ENCODE data around the gene KSR1. TPM values are rescaled to one million over a fixed set of nuclear protein-coding genes. Genes with fewer than 3 reads are reported as not detected.

The KSR1 gene
- total RNA-seq, 1 donor from 2014 or later, result 49.7 TPM

DNA sequence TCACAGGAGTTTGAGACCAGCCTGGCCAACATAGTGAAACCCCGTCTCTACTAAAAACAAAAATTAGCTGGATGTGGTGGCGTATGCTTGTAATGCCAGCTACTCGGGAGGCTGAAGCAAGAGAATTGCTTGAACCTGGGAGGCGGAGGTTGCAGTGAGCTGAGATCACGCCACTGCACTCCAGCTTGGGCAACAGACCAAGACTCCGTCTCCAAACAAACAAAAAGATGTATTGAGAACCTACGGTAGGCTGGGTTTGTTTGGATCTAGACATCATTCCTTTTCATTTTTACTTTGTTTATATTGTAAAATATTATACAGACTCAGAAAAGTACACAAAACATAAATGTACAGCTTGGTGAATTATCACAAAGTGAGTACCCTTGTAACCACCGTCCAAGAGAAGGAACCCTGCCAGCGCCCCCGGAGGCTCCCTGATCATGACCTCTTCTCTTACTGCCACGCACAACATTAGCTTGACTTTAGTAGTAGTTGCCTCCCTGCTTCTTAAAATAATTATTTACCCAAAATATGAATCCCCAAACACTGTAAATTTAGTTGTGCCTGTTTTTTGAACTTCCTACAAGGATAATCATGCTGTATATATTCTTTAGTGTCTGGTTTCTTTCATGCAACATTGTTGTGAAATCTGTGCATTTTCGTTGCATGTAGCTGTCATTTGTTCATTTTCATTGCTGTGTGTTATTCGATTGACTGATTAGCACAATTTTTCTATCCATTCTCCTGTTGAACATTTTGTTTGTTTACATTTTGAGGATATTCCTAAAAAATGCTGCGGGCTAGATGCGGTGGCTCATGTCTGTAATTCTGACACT is 56.5 kb downstream of the KSR1 start:
- no peak for DNase-seq (ENCODE audit: extremely low read depth, low read depth, low spot score)

DNA sequence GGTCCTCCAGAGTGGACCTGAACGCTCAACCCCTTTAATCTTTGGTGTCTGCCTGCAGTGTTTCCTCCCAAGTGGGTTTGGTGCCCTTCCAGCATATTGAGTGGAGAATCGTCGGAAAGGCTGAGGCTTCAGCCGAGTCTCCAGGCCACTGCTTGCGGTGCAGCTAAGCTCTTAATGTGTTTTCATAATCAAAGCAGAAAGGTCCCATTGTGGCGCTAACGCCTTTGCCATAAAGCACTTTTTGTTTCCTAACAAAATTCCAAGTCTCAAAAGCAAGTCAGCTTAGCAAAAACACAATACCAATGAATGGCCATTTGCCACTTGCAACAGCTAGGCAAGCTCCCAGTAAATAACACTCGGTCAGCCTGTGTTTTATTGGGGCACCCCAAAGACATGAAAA is 57.6 kb downstream of the KSR1 start:
- DNase-seq (ENCODE audit: extremely low read depth, low read depth, low spot score), result no peak

DNA sequence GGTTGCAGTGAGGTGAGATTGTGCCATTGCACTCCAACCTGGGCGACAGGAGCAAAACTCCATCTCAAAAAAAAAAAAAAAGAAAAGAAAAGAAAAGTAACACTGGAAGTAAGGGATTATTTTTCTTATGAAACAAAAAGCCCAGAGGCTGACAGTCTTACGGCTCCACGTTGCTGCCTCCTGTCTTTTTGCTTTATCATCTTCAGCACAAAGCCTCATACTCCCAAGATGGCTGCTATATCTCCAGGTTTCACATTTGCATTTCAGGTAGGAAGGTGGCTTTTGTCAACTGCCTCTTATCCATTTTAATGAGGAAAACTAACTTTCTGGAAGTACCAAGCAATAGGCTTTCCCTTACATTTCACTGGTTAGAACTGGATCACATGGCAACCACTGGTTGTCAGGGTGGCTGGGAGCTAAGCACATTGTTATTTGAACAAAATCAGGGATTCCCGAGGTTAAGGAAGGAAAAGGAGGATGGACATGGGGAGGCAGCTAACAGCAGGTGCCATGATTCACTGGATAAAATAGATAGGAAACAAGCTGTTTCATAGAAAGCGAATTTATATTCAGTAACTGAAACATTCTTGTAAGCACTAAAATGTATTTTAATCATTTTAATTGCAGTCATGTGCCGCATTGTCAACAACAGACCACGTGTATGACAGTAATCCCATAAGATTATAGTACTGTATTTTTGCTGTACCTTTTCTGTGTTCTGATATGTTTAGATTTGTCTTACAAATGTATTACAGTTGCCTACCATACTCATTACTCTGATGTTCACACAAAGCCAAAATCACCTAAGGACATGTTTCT is 58.6 kb downstream of the KSR1 start:
- no peak for DNase-seq (ENCODE audit: extremely low read depth, low read depth, low spot score)

DNA sequence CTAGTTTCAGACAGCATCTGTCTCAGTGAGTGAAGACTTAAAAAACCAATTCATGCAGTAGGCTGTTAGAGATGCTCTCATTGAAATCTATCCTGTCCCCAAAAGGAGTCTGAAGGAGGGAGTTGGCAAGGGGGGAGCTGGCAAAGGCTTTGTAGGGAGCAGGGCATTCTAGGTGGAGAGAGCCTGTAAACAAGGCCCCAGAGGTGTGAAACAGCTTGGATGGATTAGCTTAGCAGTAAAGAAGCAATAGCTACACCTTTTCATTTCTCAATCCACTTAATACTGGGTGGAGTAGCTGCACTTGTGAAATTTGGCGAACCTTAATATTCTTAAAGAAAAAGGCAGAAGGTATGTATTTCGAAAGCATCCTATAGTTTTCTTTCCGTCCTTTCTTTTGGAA is 61.8 kb downstream of the KSR1 start:
- DNase-seq (ENCODE audit: extremely low read depth, low read depth, low spot score), result no peak

DNA sequence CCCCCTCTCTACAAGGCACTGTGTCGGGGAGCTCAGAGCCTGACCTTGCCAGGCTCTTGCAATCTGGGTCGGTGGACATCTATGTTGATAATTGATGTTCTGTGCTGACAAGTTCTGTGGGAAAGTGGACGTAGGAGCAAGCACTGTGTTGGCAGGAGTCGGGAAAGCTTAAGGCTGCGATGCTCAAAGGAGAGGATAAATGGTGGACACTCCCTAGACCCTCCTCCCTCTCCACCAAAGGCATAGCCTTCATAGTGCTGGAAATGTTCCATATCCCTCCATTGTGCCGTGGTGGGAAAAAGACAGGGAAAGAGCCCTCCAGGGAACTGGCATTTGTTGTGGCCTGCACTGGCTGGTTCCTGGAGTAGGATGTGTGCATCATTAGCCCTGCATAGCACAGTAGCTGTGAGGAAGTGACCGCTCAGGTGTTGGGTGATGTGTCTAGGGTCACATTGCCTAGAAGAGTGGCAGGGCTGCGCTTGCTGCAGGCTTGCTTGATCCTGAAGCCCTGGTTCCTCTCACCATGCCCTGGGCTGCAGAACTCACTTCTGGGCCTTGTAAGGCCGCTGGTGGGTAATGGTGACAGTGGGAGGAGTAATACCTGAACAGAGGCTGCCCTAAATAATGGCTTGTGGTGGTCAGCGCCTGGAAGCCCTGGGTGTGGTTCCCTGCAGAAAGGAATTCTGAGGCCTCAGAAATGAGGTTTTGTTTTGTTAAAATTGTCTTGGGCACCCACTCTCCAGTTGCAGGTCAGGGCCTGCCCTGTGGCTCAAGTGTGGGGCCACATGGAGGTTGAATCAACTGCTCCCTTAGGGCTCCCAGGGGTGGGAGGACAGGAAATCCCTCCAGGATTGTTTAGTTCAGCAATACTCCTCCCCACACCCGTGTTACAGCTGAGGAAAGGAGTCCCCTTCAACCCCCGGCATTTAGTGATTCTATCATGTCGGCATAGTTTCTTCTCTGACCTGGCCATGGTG is 62.6 kb downstream of the KSR1 start:
- no peak for DNase-seq (ENCODE audit: extremely low read depth, low read depth, low spot score)

DNA sequence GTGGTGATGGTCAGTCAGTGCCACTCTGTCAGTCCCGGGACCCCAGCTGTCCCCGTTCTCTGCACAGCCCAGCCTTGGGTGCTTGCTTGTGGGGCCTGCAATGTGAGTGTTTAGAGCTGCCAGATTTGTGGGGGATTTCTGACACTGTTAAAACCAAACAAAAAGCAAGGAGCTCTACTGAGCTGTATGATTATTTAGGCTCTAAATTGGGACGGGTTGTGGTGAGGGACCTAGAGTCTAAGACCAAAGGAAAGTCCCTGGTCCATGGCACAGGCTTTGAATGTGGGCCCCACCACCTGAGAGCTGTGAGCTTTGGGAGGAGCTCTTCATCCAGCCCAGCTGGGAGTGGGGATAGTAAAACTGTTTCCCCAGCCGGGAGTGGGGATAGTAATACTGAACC is 63.3 kb downstream of the KSR1 start:
- no peak for DNase-seq (ENCODE audit: extremely low read depth, low read depth, low spot score)

DNA sequence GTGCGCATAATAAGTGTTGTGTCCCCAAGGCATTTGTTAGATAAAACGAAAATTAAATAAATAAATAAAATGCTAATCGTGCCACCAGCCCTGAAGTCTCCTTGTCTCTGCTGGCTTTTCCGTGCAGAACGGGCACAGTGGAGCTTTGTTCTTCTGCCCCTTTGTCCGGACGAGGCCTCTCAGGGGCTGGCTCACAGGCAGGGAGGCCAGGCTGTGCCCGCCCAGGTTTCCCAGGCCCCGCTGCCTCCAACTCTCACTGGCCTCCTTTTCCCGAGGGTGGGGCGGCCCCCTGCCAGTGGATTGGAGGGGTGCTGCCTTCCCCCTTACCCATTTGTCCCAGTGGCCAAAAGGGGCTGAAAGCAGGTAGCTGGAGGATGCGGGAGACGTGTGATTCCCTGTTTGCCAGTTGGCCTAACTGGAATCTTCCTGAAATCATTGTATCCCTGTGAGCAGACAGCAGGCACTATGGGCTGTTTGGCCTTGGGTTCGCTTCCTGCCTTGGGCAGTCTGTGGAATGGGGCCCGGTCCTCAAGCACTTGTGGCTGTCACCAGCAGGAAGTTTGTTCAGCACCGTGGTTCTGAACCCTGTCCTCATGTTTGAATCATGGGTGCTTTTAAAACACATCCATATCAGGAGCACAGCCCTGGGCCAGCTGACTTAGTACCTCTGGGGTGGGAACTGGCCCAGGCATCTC is 64.4 kb downstream of the KSR1 start:
- DNase-seq (ENCODE audit: extremely low read depth, low read depth, low spot score), result no peak

DNA sequence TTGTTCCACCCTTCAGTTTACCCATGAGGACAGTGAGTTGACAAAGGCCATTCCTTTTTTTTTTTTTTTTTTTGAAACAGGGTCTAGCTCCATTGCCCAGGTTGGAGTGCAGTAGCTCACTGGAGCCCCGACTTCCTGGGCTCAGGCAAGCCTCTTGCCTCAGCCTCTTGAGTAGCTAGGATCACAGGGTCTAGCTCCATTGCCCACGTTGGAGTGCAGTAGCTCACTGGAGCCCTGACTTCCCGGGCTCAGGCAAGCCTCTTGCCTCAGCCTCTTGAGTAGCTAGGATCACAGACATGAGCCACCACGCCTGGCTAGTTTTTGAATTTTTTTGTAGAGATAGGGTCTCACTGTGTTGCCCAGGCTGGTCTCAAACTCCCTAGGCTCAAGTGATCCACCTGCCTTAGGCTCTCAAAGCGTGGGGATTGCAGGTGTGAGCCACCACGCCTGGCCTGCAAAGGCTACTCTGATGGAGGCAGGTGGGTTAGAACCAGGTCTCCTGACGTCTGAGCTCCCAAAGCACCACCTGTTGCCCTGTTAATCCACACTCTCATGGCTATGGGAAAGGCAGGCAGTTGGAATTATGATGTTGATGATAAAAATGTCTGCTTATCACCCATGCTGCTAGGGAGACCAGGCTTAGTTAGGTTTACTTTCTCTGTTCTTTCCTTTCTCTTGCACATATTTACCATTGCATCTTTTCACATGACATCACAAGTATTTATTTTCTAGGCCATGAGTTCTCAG is 65.2 kb downstream of the KSR1 start:
- no peak for DNase-seq (ENCODE audit: extremely low read depth, low read depth, low spot score)

DNA sequence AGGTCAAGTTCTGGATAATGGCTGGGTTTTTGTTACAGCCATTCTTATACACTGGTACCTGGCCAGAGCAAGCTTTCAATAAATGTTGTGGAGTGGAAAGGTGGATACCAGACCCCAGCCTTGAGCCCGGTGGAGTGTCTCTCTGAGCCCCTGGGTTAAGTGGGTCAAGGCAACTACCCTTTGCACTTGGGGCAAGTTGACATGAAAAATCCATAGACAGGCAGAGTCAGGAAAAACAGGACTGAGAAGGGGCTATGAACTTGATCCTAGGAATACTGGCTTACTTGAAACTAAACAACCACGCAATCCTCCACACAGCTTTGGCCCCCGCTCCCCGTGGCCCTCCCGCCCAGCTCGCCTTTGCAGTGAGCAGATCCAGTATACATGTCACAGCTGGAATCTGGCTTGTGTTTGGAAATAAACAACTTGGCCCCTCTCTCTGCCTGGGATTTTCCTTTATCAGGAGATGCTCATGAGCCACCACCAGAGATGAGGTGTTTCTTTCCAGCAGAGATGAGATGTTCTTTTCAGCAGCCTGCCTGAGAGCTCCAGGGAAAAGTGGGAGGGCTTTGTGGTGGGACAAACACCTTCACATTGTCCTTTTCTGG is 65.9 kb downstream of the KSR1 start:
- DNase-seq (ENCODE audit: extremely low read depth, low read depth, low spot score), result no peak

DNA sequence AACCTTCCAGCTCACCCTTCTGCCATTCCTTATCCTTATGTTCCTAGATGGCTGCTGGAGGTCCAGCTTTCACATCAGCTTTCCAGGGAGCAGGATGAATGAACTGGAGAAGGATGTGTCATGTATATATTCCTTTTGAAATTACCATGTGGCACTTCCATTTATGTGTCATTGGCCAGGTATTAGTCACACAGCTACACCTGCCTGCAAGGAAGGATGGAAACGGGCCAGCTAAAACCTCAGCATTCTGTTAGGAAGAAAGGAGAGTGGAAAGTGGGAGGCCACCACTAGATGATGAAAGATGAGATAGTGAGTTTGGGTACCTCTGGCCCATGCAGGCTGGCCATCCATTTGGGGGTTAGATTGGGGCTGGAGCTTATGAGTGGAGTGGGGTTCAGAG is 67.5 kb downstream of the KSR1 start:
- no peak for DNase-seq (ENCODE audit: extremely low read depth, low read depth, low spot score)

DNA sequence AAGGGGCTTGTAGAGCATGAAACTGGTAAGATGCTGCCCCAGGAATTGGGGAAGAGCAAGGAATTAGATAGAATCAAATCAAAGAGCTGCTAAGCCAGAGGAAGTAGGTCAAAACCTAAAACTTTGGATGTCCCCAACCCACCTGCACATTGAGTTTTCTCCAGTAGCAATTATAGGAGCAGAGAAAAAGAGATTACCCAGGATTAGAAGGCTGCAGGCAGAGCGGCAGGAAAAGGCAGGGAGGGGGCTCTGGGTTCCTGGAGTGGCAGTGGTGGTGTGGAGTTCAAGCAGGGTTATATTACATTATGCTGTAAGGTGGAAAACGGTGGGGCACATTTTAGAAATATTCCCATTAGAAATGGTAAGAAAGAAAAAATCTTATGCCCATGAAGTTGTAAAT is 68.3 kb downstream of the KSR1 start:
- no peak for DNase-seq (ENCODE audit: extremely low read depth, low read depth, low spot score)

DNA sequence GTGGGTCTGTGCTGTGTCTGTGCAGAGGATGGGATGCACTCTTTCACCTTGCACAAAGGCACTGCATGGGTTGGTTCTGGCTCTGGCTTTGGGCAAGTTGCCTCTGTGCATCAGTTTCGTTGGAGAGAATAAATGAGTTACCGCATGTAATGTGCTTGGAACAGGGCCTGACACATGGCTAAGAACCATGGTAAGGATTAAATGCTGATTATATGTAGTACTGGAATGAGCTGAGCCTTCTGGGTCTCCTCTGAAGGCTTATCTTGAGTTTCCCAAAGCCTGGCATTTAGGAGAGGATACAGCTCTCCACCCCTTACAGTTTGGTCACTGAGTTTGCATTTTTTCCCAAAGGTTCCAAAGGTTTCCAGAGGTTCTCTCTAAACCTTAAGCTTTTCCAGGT is 69.1 kb downstream of the KSR1 start:
- no peak for DNase-seq (ENCODE audit: extremely low read depth, low read depth, low spot score)

DNA sequence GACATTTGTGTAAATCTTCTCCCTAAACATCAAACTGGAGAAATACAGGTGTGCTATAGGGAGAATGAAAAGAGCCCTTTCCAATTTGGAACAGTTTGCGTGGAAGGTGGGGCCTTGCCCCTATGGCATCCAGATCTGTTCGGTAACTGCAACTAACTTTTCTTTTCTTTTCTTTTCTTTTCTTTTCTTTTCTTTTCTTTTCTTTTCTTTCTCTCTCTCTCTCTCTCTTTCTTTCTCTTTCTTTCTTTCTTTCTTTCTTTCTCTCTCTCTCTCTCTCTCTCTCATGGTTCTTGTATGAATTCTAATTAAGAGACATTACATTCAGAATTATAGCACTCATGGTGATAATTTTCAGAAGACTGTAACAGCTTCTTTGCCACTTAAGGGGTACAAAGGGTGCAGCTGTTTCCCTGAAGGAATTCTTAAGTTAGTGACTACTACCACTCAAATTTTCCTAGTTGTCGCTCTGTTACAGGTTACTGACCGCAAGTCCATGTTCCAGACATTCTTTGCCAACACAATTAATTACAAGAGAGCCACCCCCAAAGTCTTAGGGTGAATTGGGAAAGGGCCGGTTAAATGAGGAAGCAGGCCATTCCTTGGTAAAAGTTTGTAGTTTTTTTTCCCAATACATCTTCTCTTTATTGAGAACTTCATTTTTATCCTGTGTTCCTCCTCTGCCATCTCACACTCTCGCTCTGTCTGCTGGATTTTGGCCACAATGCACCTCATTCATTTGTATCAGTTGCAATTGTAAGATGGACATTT is 69.8 kb downstream of the KSR1 start:
- DNase-seq (ENCODE audit: extremely low read depth, low read depth, low spot score), result no peak

DNA sequence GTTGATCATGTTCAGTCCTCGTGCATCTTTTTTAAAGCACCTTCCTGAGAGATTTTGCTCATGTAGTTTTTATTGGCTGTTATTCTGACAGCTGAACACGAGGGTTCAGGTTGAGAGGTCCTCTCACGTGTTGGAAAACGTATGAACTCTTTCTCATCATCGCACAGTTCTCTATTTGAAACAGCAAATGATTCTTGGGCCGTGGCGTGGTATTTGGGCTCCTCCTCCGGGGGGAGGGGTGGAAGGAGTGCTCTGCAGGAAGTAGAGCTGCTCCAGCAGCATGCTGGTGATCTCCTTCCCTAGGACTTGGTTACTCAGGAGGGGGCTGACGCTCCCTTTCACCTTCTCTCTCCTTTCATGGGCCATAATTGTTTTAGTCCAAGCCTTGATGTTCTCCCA is 70.4 kb downstream of the KSR1 start:
- DNase-seq (ENCODE audit: extremely low read depth, low read depth, low spot score), result no peak

DNA sequence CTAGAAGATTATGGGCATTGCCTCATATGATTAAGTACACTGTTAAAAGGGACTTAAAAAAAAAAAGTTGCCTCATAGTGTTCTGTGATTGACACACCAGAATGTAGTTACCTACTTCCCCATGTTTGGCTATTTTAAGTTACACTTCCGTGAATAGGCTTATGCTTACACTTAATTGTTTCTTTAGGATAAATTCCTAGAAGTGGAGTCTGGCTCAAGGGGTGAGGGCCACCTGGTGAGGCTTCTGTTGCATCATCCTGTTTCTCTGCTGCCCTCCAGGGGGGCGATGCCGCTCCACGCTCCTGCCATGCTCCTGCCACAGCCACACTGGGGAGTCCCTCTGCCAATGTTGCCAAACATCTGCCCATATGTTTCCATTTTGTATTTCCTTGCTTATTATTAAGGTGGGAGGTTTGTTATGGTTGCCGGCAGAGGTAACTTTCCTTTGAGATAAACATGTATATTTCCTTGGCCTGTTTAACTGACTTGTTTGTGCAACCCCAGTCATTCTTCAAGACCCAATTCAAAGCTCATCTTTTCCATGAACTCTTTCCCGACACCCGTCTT is 73.1 kb downstream of the KSR1 start:
- no peak for DNase-seq (ENCODE audit: extremely low read depth, low read depth, low spot score)

DNA sequence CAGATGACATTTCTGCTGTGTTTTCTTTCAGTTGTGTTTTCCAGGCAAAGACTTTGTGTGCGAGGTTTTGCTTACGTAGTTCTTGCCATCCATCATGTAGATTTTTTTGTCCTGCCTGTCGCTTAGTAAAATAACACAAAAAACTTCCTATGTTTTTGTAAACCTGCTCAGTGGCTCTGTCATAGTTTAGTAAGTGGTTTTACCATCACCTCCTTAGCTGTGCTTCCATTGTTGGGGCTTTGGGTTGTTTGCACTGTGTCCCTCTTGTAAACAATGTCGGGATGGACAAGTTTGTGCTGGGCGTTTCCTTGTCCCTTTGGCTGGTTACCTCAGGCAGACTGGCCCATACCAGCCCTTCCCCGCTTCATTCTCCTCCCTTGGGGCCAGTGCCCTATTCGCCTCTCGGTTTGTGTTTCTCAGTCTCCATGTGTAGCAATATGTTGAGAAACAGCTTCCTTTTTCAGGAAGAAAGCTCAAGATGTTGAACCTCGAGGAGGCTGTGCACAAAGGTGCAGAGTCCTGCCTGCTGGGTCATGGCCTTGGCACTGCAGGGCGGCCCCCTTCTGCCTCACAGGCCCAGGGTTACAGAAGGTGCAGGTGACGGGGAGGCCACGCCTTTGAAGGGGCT is 74.6 kb downstream of the KSR1 start:
- no peak for DNase-seq (ENCODE audit: extremely low read depth, low read depth, low spot score)

DNA sequence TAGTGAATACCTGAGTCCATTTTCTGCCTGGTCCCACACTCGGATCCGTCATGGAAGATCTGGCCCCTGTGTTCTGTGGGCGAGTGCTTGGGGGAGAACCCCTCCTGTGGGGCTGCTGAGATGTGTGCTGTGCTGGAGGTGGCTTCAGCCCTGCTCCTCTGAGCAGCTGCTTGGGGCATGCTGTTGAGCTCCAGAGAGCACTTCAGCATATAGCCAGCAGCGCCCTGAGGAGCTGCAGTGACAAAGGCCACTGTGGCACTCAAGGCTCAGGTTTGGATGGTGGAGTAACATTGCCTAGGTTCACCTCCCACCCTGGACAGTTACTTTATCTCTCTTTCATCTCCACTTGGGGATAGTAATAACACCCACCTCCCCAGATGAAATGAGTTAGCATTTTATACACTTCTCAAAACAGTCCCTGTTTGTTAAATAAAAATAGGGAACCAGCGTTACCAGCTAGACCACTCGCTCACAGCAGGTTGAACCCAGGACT is 75.3 kb downstream of the KSR1 start:
- DNase-seq (ENCODE audit: extremely low read depth, low read depth, low spot score), result no peak
